ENCODE data around the gene RAB22A.

- TF ChIP-seq POLR2A (IDR thresholded peaks at IDR 0.05; ENCODE audit: low read length) (no peak), HDAC2 (IDR thresholded peaks at IDR 0.05) (no peak)
Measured at GRCh38 chr20:58340853-58341252, 31.3 kb downstream of the RAB22A start.
